ENCODE results near the gene ARL14EP. TPM values are rescaled to one million over a fixed set of nuclear protein-coding genes. Genes with fewer than 3 reads are reported as not detected.

ARL14EP gene
- total RNA-seq, 1 experiment from 2014 or later = 22.1 TPM

DNA sequence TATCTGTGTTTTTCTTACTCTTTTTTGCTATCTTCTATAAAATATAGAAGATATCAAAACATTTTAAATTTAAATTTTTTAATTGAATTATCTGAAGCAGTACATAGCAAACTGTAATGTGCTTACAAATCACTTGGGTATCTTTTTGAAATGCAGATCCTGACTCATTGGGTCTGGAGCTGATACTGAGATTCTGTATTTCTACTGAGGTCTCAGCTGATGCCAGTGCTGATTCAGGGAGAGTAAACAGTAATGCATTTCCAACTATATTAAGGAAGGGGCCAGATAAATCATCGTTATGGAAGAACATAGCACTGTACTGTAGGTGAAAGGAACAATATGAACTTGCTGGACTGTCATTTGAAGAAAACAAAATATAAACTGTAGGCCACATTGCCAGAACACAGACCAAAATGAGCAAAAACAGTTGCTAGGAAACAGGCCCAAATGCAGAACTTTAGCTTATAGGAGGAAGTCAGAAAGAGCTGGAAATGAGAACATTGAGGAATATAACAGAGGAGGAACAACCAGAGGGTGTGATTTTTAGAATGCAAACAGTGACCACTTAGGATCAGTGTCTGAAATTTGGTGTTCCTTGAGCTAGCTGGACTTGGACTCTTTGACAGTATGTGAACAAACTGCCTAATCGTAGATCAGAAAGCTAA is 3.3 kb downstream of the ARL14EP start:
- Histone ChIP-seq H3K4me3 (ENCODE audit: low read depth in 2 of 2, low read length in 2 of 2) (no peak overlapping the region), H3K27ac (ENCODE audit: low read length) (no peak overlapping the region), H3K36me3 (ENCODE audit: control insufficient read depth, insufficient read depth, low read length) (peaks cover 7% of the 10 kb centered on the region), H3K4me1 (ENCODE audit: control insufficient read depth, insufficient read depth, low read length) (peaks cover 9% of the 10 kb centered on the region; the same call in 1 of the 2 replicates), H3K27me3 (ENCODE audit: control insufficient read depth, insufficient read depth, low read length) (no peaks in the 10 kb centered on the region), H3K9me3 (ENCODE audit: control insufficient read depth, insufficient read depth, low read depth, low read length) (no peaks in the 10 kb centered on the region)
- in situ Hi-C loops (cut with HindIII; ENCODE audit: low pct_unique_long_range_greater_than_20kb, low sequenced_read_pairs) (no loop called here), intact Hi-C loops (cut with micrococcal nuclease; ENCODE audit: unreplicated experiment) (no loop called here)
- TF ChIP-seq CTCF (IDR thresholded peaks at IDR 0.05) (no peak), POLR2AphosphoS5 (IDR thresholded peaks at IDR 0.05; ENCODE audit: low read depth, low read length) (no peak), SIN3A (IDR thresholded peaks at IDR 0.05; ENCODE audit: borderline replicate concordance, insufficient read depth, low read depth, low read length) (no peak), TCF7L2 (IDR thresholded peaks at IDR 0.05; ENCODE audit: low read depth, low read length) (no peak)
- TF ChIP-seq, protein P1, sequence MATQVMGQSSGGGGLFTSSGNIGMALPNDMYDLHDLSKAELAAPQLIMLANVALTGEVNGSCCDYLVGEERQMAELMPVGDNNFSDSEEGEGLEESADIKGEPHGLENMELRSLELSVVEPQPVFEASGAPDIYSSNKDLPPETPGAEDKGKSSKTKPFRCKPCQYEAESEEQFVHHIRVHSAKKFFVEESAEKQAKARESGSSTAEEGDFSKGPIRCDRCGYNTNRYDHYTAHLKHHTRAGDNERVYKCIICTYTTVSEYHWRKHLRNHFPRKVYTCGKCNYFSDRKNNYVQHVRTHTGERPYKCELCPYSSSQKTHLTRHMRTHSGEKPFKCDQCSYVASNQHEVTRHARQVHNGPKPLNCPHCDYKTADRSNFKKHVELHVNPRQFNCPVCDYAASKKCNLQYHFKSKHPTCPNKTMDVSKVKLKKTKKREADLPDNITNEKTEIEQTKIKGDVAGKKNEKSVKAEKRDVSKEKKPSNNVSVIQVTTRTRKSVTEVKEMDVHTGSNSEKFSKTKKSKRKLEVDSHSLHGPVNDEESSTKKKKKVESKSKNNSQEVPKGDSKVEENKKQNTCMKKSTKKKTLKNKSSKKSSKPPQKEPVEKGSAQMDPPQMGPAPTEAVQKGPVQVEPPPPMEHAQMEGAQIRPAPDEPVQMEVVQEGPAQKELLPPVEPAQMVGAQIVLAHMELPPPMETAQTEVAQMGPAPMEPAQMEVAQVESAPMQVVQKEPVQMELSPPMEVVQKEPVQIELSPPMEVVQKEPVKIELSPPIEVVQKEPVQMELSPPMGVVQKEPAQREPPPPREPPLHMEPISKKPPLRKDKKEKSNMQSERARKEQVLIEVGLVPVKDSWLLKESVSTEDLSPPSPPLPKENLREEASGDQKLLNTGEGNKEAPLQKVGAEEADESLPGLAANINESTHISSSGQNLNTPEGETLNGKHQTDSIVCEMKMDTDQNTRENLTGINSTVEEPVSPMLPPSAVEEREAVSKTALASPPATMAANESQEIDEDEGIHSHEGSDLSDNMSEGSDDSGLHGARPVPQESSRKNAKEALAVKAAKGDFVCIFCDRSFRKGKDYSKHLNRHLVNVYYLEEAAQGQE (IDR thresholded peaks at IDR 0.05; ENCODE audit: insufficient read depth in 1 of 2, low read depth in 2 of 2, low read length in 1 of 2) = no peak
- ChIA-PET POLR2A (no interaction called here), CTCF (no interaction called here)
- ATAC-seq = no peak
- no peak for DNase-seq (ENCODE audit: low read depth, low spot score)
- BruUV-seq (replicated peaks) = no TSS peak

DNA sequence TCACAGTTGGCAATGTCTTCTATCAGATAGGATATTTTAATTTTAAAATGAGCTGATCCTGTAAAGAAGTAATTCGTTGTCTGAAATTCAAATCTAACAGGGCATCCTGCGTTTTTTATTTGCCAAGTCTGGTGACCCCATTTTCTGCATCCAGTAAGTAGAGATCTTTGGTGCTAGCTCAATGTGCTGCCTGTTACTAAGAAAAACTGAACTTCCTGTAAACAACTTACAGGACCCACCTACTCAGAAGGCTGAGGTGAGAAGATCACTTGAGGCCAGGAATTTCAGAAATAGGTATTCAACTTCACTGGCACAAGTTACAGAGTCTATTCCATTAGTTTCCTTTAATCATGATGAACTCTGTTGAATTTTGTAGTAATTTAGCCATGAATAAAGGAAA is 4.0 kb downstream of the ARL14EP start:
- in situ Hi-C loops (cut with HindIII; ENCODE audit: low pct_unique_long_range_greater_than_20kb, low sequenced_read_pairs) (no loop called here), intact Hi-C loops (cut with micrococcal nuclease; ENCODE audit: unreplicated experiment) (no loop called here)
- Histone ChIP-seq H3K36me3 (ENCODE audit: control insufficient read depth, insufficient read depth, low read length) (peaks cover 13% of the 10 kb centered on the region), H3K4me3 (ENCODE audit: low read depth in 2 of 2, low read length in 2 of 2) (no peak overlapping the region), H3K9me3 (ENCODE audit: control insufficient read depth, insufficient read depth, low read depth, low read length) (no peaks in the 10 kb centered on the region), H3K27me3 (ENCODE audit: control insufficient read depth, insufficient read depth, low read length) (no peaks in the 10 kb centered on the region), H3K27ac (ENCODE audit: low read length) (no peak overlapping the region), H3K4me1 (ENCODE audit: control insufficient read depth, insufficient read depth, low read length) (peaks cover 9% of the 10 kb centered on the region; the same call in 1 of the 2 replicates)
- BruUV-seq (replicated peaks) = no TSS peak
- DNase-seq (ENCODE audit: low read depth, low spot score) (no peak), ATAC-seq (no peak)
- ChIA-PET CTCF (no interaction called here), POLR2A (no interaction called here)
- TF ChIP-seq SIN3A (IDR thresholded peaks at IDR 0.05; ENCODE audit: borderline replicate concordance, insufficient read depth, low read depth, low read length) (no peak), CTCF (IDR thresholded peaks at IDR 0.05) (no peak), TCF7L2 (IDR thresholded peaks at IDR 0.05; ENCODE audit: low read depth, low read length) (no peak), POLR2AphosphoS5 (IDR thresholded peaks at IDR 0.05; ENCODE audit: low read depth, low read length) (no peak)
- TF ChIP-seq, protein P1 (IDR thresholded peaks at IDR 0.05; ENCODE audit: insufficient read depth in 1 of 2, low read depth in 2 of 2, low read length in 1 of 2) = no peak

Measured in Panc1 (cell line).